ENCODE results near the gene CDC27.
"Not testable (repeated sequence)": the region's sequence is repeated elsewhere in the genome, so short reads cannot be mapped to it uniquely, and the experiment has no call there.

The CDC27 gene

GRCh38 chr17:47131761-47132160 is 57.3 kb downstream of the CDC27 start:
- no peak for DNase-seq

GRCh38 chr17:47126835-47127234 is 62.3 kb downstream of the CDC27 start:
- DNase-seq, result not testable (repeated sequence)

GRCh38 chr17:47123262-47123661 is 65.8 kb downstream of the CDC27 start:
- not testable (repeated sequence) for DNase-seq

GRCh38 chr17:47120521-47121095 is 68.5 kb downstream of the CDC27 start:
- no peak for DNase-seq

- no peak for DNase-seq
Observed at GRCh38 chr17:47119746-47120520, 69.2 kb downstream of the CDC27 start.

- no peak for DNase-seq
Observed at GRCh38 chr17:47117386-47117785, 71.7 kb downstream of the CDC27 start.

- DNase-seq, result no peak
Observed at GRCh38 chr17:47106130-47106529, 83.0 kb downstream of the CDC27 start.

GRCh38 chr17:47105246-47105645 is 83.8 kb downstream of the CDC27 start:
- not testable (repeated sequence) for DNase-seq

GRCh38 chr17:47102914-47103313 is 86.2 kb downstream of the CDC27 start:
- no peak for DNase-seq

- peak; percentile 32 to 92 (median 87) for DNase-seq
Observed at GRCh38 chr17:47099987-47100711, 88.9 kb downstream of the CDC27 start.

- no peak for DNase-seq
Observed at GRCh38 chr17:47099451-47099986, 89.6 kb downstream of the CDC27 start.

GRCh38 chr17:47096343-47096742 is 92.8 kb downstream of the CDC27 start:
- no peak for DNase-seq

- no peak for DNase-seq
Observed at GRCh38 chr17:47095268-47095667, 93.8 kb downstream of the CDC27 start.

- no peak for DNase-seq
Observed at GRCh38 chr17:47087093-47087492, 102.0 kb downstream of the CDC27 start.

GRCh38 chr17:47085736-47086135 is 103.4 kb downstream of the CDC27 start:
- no peak for DNase-seq

GRCh38 chr17:47078801-47079200 is 110.3 kb downstream of the CDC27 start:
- no peak for DNase-seq

- no peak for DNase-seq
Observed at GRCh38 chr17:47077576-47077975, 111.5 kb downstream of the CDC27 start.

GRCh38 chr17:47076171-47076570 is 112.9 kb downstream of the CDC27 start:
- DNase-seq, result no peak

GRCh38 chr17:47074361-47074760 is 114.7 kb downstream of the CDC27 start:
- not testable (repeated sequence) for DNase-seq

- DNase-seq, result not testable (repeated sequence)
Observed at GRCh38 chr17:47073629-47074028, 115.5 kb downstream of the CDC27 start.

- peak in 8 of 14 donors; percentile 8 to 60 (median 33) for DNase-seq
Observed at GRCh38 chr17:47072886-47073285, 116.2 kb downstream of the CDC27 start.

GRCh38 chr17:47071171-47071570 is 117.9 kb downstream of the CDC27 start:
- DNase-seq, result not testable (repeated sequence)

- not testable (repeated sequence) for DNase-seq
Observed at GRCh38 chr17:47070266-47070665, 118.8 kb downstream of the CDC27 start.
